Naive B cell (primary cell): ENCODE measurements around the gene MYMX. TPM values are rescaled to one million over a fixed set of nuclear protein-coding genes. Genes with fewer than 3 reads are reported as not detected.

ENCODE experiments used
- ATAC-seq, 2 donors: fragments of 150-1000 bp; cut with Tn5 transposase; 2 replicates each; pipeline ENCODE4 v1.10.0; 2021; ENCODE audit warnings: low read depth in 2 of 2, mild to moderate bottlenecking in 2 of 2, moderate library complexity in 2 of 2
- DNase-seq: peaks from one replicate; pipeline ENCODE4 v3.0.0; 2022
- H3K27ac Mint-ChIP-seq, 6 donors: one replicate each; pipeline ENCODE4 v1.8.0; 2020 to 2022; ENCODE audit warnings: mild to moderate bottlenecking in 6 of 6, mixed read lengths in 6 of 6, moderate library complexity in 5 of 6, inconsistent platforms in 2 of 6
- H3K27me3 Mint-ChIP-seq, 3 donors: one replicate each; pipeline ENCODE4 v1.8.0; 2021 to 2022; ENCODE audit warnings: mixed read lengths in 3 of 3, mild to moderate bottlenecking in 1 of 3
- H3K36me3 Mint-ChIP-seq, 2 donors: one replicate each; pipeline ENCODE4 v1.8.0; 2020 to 2022; ENCODE audit warnings: mixed read lengths in 2 of 2, inconsistent platforms in 1 of 2, mild to moderate bottlenecking in 1 of 2
- H3K4me1 Mint-ChIP-seq, 3 donors: one replicate each; pipeline ENCODE4 v1.8.0; 2020 to 2022; ENCODE audit warnings: mixed read lengths in 3 of 3, inconsistent platforms in 1 of 3, mild to moderate bottlenecking in 1 of 3, moderate library complexity in 1 of 3
- H3K4me3 Mint-ChIP-seq, 8 donors: one replicate each; pipeline ENCODE4 v1.8.0; 2020 to 2022; ENCODE audit warnings: mild to moderate bottlenecking in 8 of 8, mixed read lengths in 8 of 8, moderate library complexity in 8 of 8, inconsistent platforms in 2 of 8
- H3K9me3 Mint-ChIP-seq, 7 donors: one replicate each; pipeline ENCODE4 v1.8.0; 2020 to 2022; ENCODE audit warnings: mixed read lengths in 7 of 7, mild to moderate bottlenecking in 5 of 7, inconsistent platforms in 2 of 7, moderate library complexity in 1 of 7
- polyA plus RNA-seq, 6 donors: library from polyadenylated mRNA; unstranded; fragments of 300-500 nt; fragmentation: Illumina TruSeq; gene quantifications; one replicate each; pipeline ENCODE4 v1.2.3, GENCODE V29; 2021; ENCODE audit warnings: low read depth in 6 of 6

The MYMX gene
- polyA plus RNA-seq, 6 donors from 2014 or later = not detected

GRCh38 chr6:44247338-44248302 is 30.9 kb downstream of the MYMX start:
- H3K27me3 Mint-ChIP-seq = peaks cover 0 to 4% (median 0%) of the 10 kb centered on the region in 3 donors
- DNase-seq = peak; percentile 76
- H3K4me3 Mint-ChIP-seq = peak overlapping the region; percentile 95 to 100 (median 98)
- H3K27ac Mint-ChIP-seq = peak overlapping the region; percentile 95 to 100 (median 98)
- peaks cover 23 to 35% of the 10 kb centered on the region in 2 donors for H3K36me3 Mint-ChIP-seq
- peak; percentile 45 to 50 for ATAC-seq
- H3K9me3 Mint-ChIP-seq = peaks cover 0 to 6% (median 0%) of the 10 kb centered on the region in 7 donors
- H3K4me1 Mint-ChIP-seq = peaks cover 44 to 55% (median 50%) of the 10 kb centered on the region in 3 donors

DNA sequence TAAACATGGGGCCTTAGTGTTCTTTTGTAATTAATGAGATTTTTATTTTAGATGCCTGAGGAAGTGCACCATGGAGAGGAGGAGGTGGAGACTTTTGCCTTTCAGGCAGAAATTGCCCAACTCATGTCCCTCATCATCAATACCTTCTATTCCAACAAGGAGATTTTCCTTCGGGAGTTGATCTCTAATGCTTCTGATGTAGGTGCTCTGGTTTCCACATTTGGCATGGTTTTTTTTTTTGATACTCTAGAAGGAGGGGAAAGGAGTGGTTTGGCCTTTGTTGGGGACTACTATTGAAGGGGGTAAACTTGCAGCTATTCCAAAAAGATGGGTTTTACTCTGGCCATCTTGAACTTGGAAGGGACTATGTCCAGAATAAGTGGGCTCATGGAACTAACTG is 31.9 kb downstream of the MYMX start:
- Mint-ChIP-seq H3K27me3 (peaks cover 0 to 4% (median 0%) of the 10 kb centered on the region in 3 donors), H3K9me3 (peaks cover 0 to 6% (median 0%) of the 10 kb centered on the region in 7 donors), H3K27ac (peak overlapping the region; percentile 12 to 99 (median 91)), H3K4me3 (peak overlapping the region; percentile 95 to 100 (median 98)), H3K36me3 (peaks cover 33 to 43% of the 10 kb centered on the region in 2 donors), H3K4me1 (peaks cover 52 to 64% (median 59%) of the 10 kb centered on the region in 3 donors)
- ATAC-seq (no peak), DNase-seq (no peak)

DNA sequence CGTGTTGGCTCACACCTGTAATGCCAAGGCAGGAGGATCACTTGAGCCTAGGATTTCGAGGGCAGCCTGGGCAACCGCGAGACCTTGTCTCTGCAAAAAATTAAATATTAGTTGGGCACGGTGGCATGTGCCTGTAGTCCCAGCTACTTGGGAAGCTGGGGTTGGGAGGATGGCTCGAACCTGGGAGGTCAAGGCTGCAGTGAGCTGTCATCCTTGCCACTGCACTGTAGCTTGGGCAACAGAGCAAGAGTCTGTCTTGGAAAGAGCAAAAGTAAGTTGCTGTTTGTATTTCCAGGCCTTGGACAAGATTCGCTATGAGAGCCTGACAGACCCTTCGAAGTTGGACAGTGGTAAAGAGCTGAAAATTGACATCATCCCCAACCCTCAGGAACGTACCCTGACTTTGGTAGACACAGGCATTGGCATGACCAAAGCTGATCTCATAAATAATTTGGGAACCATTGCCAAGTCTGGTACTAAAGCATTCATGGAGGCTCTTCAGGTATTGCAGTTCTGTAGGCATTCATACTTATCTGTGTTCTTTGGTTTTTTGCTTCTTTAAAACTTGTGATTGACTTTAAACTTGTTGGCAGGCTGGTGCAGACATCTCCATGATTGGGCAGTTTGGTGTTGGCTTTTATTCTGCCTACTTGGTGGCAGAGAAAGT is 32.5 kb downstream of the MYMX start:
- H3K27me3 Mint-ChIP-seq = peaks cover 0 to 4% (median 0%) of the 10 kb centered on the region in 3 donors
- peaks cover 59 to 71% (median 62%) of the 10 kb centered on the region in 3 donors for H3K4me1 Mint-ChIP-seq
- peak overlapping the region in 5 of 6 donors; percentile 59 to 99 (median 91) for H3K27ac Mint-ChIP-seq
- peak overlapping the region; percentile 26 to 100 (median 98) for H3K4me3 Mint-ChIP-seq
- DNase-seq = no peak
- peaks cover 0 to 6% (median 0%) of the 10 kb centered on the region in 7 donors for H3K9me3 Mint-ChIP-seq
- peaks cover 36 to 50% of the 10 kb centered on the region in 2 donors for H3K36me3 Mint-ChIP-seq
- no peak for ATAC-seq

DNA sequence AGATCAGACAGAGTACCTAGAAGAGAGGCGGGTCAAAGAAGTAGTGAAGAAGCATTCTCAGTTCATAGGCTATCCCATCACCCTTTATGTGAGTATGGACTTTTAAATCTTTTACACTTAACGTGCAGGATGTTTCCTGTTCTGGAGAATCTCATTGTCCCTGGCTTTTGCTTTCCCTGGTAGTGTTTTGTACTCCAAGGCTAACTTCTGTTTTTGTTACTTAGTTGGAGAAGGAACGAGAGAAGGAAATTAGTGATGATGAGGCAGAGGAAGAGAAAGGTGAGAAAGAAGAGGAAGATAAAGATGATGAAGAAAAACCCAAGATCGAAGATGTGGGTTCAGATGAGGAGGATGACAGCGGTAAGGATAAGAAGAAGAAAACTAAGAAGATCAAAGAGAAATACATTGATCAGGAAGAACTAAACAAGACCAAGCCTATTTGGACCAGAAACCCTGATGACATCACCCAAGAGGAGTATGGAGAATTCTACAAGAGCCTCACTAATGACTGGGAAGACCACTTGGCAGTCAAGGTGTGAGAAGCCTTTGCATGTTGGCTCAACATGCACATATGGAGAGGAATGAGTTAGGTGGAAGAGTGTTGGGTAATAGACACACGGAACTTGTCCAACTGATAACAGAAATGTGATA is 33.5 kb downstream of the MYMX start:
- Mint-ChIP-seq H3K4me1 (peaks cover 65 to 79% (median 69%) of the 10 kb centered on the region in 3 donors), H3K9me3 (peaks cover 0 to 6% (median 0%) of the 10 kb centered on the region in 7 donors), H3K4me3 (peak overlapping the region in 3 of 8 donors; percentile 40 to 97 (median 86)), H3K27ac (peak overlapping the region in 3 of 6 donors; percentile 2 to 44 (median 39)), H3K36me3 (peaks cover 36 to 59% of the 10 kb centered on the region in 2 donors), H3K27me3 (peaks cover 0 to 4% (median 0%) of the 10 kb centered on the region in 3 donors)
- ATAC-seq (no peak), DNase-seq (no peak)

- Mint-ChIP-seq H3K36me3 (peaks cover 36 to 61% of the 10 kb centered on the region in 2 donors), H3K27ac (peak overlapping the region in 1 of 6 donors; percentile 44), H3K27me3 (peaks cover 0 to 4% (median 0%) of the 10 kb centered on the region in 3 donors), H3K4me3 (peak overlapping the region in 1 of 8 donors; percentile 97), H3K9me3 (peaks cover 0 to 6% (median 0%) of the 10 kb centered on the region in 7 donors), H3K4me1 (peaks cover 65 to 79% (median 69%) of the 10 kb centered on the region in 3 donors)
- DNase-seq = no peak
- ATAC-seq = no peak
Observed at GRCh38 chr6:44250718-44251123, 34.0 kb downstream of the MYMX start.

- Mint-ChIP-seq H3K4me1 (peaks cover 70 to 82% (median 77%) of the 10 kb centered on the region in 3 donors), H3K9me3 (peaks cover 0 to 3% (median 0%) of the 10 kb centered on the region in 7 donors), H3K27ac (peak overlapping the region in 4 of 6 donors; percentile 31 to 78 (median 41)), H3K27me3 (peaks cover 0 to 2% (median 0%) of the 10 kb centered on the region in 3 donors), H3K4me3 (peak overlapping the region in 3 of 8 donors; percentile 9 to 84 (median 47)), H3K36me3 (peaks cover 36 to 57% of the 10 kb centered on the region in 2 donors)
- DNase-seq (no peak), ATAC-seq (no peak)
Observed at GRCh38 chr6:44251576-44252524, 35.1 kb downstream of the MYMX start.

GRCh38 chr6:44253307-44254101 is 36.8 kb downstream of the MYMX start:
- peak overlapping the region in 4 of 6 donors; percentile 26 to 78 (median 50) for H3K27ac Mint-ChIP-seq
- H3K36me3 Mint-ChIP-seq = peaks cover 34 to 53% of the 10 kb centered on the region in 2 donors
- no peaks in the 10 kb centered on the region for H3K9me3 Mint-ChIP-seq
- ATAC-seq (peak in 1 of 2 donors; percentile 19), DNase-seq (peak; percentile 52)
- no peaks in the 10 kb centered on the region for H3K27me3 Mint-ChIP-seq
- H3K4me1 Mint-ChIP-seq = peaks cover 73 to 78% (median 77%) of the 10 kb centered on the region in 3 donors
- peak overlapping the region in 3 of 8 donors; percentile 11 to 84 (median 52) for H3K4me3 Mint-ChIP-seq

DNA sequence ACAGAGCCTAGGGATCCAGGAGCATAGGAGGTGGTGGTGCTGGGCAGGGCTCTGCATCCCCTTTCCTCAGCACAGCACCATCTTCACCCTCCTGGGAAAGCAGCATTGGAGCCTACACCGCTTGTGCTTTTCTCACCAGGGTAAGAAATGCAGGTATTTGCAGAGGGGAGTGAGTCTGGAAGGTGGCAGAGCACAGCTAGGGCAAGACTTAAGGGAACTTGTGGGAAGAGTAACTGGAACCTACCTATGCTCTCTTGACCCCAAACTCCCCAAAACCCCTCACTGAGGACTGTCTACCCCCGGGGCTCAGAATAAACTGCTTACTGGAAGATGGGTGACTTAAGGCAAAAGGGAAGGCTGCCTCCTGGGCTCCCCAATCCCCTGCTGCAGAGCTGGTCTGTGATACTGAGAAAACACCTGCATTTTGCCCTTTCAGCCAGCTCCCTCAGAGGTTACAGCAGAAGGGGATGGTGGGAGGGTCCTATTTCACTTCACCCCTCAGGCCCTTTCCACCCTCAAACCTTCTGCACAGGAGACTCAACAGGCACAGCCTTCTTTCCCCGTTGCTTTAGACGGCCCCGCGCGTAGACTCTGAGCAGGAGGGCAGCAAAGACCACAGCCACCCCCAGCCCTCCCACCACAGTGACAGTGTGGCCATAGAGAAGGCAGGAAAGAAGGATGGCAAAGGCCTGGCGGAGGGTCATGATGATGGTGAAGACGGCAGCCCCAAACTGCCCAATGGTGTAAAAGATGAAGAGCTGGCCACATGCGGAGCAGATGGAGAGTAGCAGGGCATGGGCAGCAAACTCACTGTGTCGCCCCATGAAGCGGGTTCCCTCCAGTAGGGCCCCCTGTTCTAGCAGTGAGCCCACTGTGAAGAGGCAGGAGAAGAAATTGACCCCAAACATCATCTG is 37.7 kb downstream of the MYMX start:
- DNase-seq = no peak
- H3K4me1 Mint-ChIP-seq = peaks cover 72 to 78% (median 78%) of the 10 kb centered on the region in 3 donors
- peak overlapping the region in 5 of 8 donors; percentile 6 to 87 (median 39) for H3K4me3 Mint-ChIP-seq
- ATAC-seq = no peak
- H3K27me3 Mint-ChIP-seq = no peaks in the 10 kb centered on the region
- H3K9me3 Mint-ChIP-seq = no peaks in the 10 kb centered on the region
- peaks cover 33 to 57% of the 10 kb centered on the region in 2 donors for H3K36me3 Mint-ChIP-seq
- peak overlapping the region; percentile 16 to 98 (median 42) for H3K27ac Mint-ChIP-seq

DNA sequence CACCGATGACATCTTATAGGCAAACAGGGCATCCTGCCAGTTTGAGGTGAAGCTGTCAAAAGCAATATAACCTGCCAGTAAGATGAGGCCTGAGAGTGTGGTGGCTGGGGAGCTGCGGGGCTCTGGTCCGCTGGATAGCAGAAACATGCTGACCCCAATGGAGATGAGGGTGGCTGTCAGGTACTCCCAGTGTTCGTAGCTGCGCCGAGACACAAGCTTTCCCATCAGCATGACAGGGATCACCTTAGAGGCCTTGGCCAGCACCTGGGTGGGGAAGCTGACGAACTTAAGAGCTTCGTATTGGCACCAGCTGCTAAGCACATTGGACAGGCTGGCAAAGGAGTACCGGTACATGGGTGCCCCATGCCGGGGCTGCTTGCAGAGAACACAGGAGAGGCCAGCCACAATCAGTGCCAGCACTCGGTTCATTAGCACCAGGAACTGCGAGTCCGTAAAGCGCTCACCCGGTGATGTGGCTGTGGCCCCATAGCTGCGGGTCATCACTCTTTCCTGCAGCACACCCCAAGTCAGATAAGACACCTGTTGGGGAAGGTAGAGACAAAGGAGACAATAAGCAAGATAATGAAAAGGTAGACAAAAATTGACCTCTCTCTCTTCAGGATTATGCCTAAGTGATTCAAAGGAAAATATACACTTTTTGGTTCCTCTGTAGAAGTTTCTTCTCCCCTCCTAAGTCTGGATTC is 38.5 kb downstream of the MYMX start:
- H3K27ac Mint-ChIP-seq = peak overlapping the region in 5 of 6 donors; percentile 81 to 98 (median 92)
- H3K36me3 Mint-ChIP-seq = peaks cover 29 to 51% of the 10 kb centered on the region in 2 donors
- no peaks in the 10 kb centered on the region for H3K9me3 Mint-ChIP-seq
- peak overlapping the region; percentile 59 to 92 (median 89) for H3K4me3 Mint-ChIP-seq
- no peak for DNase-seq
- no peaks in the 10 kb centered on the region for H3K27me3 Mint-ChIP-seq
- ATAC-seq = no peak
- H3K4me1 Mint-ChIP-seq = peaks cover 69 to 78% (median 75%) of the 10 kb centered on the region in 3 donors
